Ascending aorta (tissue), 2 donors: ENCODE measurements around the gene SLC35E1. TPM values are rescaled to one million over a fixed set of nuclear protein-coding genes. Genes with fewer than 3 reads are reported as not detected.

Source experiments
- DNase-seq, 2 donors: peaks; one replicate each; pipeline ENCODE4 v3.0.0-alpha.2; 2019; ENCODE audit warnings: low spot score in 2 of 2
- H3K27ac ChIP-seq, 2 donors: fragments of 200-600 bp; sonication (generic); one replicate each; pipeline ENCODE4 v1.5.1; 2016 to 2017; ENCODE audit warnings: mild to moderate bottlenecking in 1 of 2
- H3K27me3 ChIP-seq: fragments of 200-600 bp; sonication (generic); one replicate; pipeline ENCODE4 v1.5.1; 2017
- H3K36me3 ChIP-seq, 2 donors: fragments of 200-600 bp; sonication (generic); one replicate each; pipeline ENCODE4 v1.5.1; 2016
- H3K4me1 ChIP-seq, 2 donors: fragments of 200-600 bp; sonication (generic); one replicate each; pipeline ENCODE4 v1.5.1; 2016 to 2017; ENCODE audit warnings: mild to moderate bottlenecking in 1 of 2
- H3K4me3 ChIP-seq, 2 donors: fragments of 200-600 bp; sonication (generic); one replicate each; pipeline ENCODE4 v1.5.1; 2016 to 2017; ENCODE audit warnings: mild to moderate bottlenecking in 1 of 2
- H3K9me3 ChIP-seq, 2 donors: fragments of 200-600 bp; sonication (generic); one replicate each; pipeline ENCODE4 v1.5.1; 2016
- intact Hi-C: fragments of 100-400 bp; cut with DNase I; formaldehyde crosslinking; loops from one replicate; pipeline ENCODE4 v1.15.1; 2023
- total RNA-seq: library from RNA; depleted of rRNA; stranded (reverse); fragments of >200 nt; gene quantifications from one replicate; pipeline ENCODE4 v1.1.0, GENCODE V29; 2016
- TF ChIP-seq, protein P1 (sequence below), 3 experiments: fragments of 200-600 bp in 2 of 3; fragments of 450-650 bp in 1 of 3; sonication (generic) in 2 of 3; IDR thresholded peaks; one replicate each; pipeline ENCODE4 v1.5.1; 2016 to 2019; ENCODE audit warnings: antibody characterized with exemption in 3 of 3, mild to moderate bottlenecking in 1 of 3, moderate library complexity in 1 of 3

SLC35E1 gene
- total RNA-seq, 1 donor from 2014 or later: 56.3 TPM

GRCh38 chr19:16587833-16588823 lies 15.9 kb upstream of the SLC35E1 start:
- Histone ChIP-seq H3K27me3 (no peaks in the 10 kb centered on the region), H3K4me3 (peak overlapping the region; percentile 32 to 45), H3K36me3 (no peaks in the 10 kb centered on the region), H3K9me3 (no peaks in the 10 kb centered on the region), H3K4me1 (peaks cover 10 to 41% of the 10 kb centered on the region in 2 donors), H3K27ac (peak overlapping the region; percentile 20 to 37)
- intact Hi-C loops: no loop called here
- no peak for DNase-seq
- TF ChIP-seq, protein P1, sequence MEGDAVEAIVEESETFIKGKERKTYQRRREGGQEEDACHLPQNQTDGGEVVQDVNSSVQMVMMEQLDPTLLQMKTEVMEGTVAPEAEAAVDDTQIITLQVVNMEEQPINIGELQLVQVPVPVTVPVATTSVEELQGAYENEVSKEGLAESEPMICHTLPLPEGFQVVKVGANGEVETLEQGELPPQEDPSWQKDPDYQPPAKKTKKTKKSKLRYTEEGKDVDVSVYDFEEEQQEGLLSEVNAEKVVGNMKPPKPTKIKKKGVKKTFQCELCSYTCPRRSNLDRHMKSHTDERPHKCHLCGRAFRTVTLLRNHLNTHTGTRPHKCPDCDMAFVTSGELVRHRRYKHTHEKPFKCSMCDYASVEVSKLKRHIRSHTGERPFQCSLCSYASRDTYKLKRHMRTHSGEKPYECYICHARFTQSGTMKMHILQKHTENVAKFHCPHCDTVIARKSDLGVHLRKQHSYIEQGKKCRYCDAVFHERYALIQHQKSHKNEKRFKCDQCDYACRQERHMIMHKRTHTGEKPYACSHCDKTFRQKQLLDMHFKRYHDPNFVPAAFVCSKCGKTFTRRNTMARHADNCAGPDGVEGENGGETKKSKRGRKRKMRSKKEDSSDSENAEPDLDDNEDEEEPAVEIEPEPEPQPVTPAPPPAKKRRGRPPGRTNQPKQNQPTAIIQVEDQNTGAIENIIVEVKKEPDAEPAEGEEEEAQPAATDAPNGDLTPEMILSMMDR (IDR thresholded peaks at IDR 0.05): no peak

GRCh38 chr19:16586991-16587832 lies 15.0 kb upstream of the SLC35E1 start:
- DNase-seq: peak in 1 of 2 donors; percentile 77
- intact Hi-C loops: no loop called here
- H3K4me3 ChIP-seq: peak overlapping the region; percentile 32 to 45
- TF ChIP-seq, protein P1 (IDR thresholded peaks at IDR 0.05): no peak
- no peaks in the 10 kb centered on the region for H3K9me3 ChIP-seq
- no peaks in the 10 kb centered on the region for H3K36me3 ChIP-seq
- no peaks in the 10 kb centered on the region for H3K27me3 ChIP-seq
- peak overlapping the region in 1 of 2 donors; percentile 37 for H3K27ac ChIP-seq
- H3K4me1 ChIP-seq: peaks cover 10 to 42% of the 10 kb centered on the region in 2 donors

GRCh38 chr19:16586477-16586871 lies 14.3 kb upstream of the SLC35E1 start:
- Histone ChIP-seq H3K4me3 (no peak overlapping the region), H3K36me3 (peaks cover 0 to 6% of the 10 kb centered on the region in 2 donors), H3K27me3 (no peaks in the 10 kb centered on the region), H3K27ac (no peak overlapping the region), H3K4me1 (peaks cover 13 to 42% of the 10 kb centered on the region in 2 donors), H3K9me3 (no peaks in the 10 kb centered on the region)
- intact Hi-C loops: no loop called here
- no peak for DNase-seq
- TF ChIP-seq, protein P1 (IDR thresholded peaks at IDR 0.05): no peak

DNA sequence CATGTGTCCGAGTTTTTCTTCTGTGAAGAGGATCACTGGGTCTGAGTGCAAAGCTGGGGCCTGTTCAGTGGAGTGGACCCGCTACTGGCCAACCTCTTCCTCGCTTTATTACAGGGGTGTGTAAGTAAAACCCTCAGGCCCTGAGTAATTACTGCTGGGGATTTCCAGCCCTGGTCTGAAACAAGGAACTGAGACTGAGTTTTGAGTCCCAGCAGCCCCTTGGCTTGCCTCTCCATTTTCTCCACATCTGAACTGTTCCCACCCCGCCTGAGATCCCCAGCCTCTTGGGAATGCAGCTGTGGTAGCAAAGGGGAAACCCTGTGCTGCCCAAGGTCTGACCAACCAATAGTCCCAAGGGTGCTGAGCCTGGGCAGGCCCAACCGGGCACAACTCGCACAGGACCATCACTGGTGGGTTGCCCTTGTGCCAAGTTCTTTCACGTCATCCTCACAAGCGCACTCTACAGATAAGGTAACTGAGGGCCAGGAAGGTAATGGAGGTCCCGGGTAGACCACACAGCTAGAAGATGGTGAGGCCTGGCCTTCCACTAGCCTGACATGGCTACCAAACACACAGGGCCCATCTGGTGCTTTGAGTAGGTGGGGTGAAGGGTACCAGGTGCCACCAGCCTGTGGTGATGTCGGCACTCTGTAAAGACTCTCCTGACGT lies 13.7 kb upstream of the SLC35E1 start:
- Histone ChIP-seq H3K27ac (peak overlapping the region; percentile 31 to 74), H3K4me3 (no peak overlapping the region), H3K9me3 (no peaks in the 10 kb centered on the region), H3K4me1 (peaks cover 13 to 42% of the 10 kb centered on the region in 2 donors), H3K36me3 (peaks cover 0 to 6% of the 10 kb centered on the region in 2 donors), H3K27me3 (no peaks in the 10 kb centered on the region)
- intact Hi-C loops: no loop called here
- DNase-seq: no peak
- TF ChIP-seq, protein P1 (IDR thresholded peaks at IDR 0.05): no peak
